MG63 (cell line): ENCODE measurements around the gene TWIST2. TPM values are rescaled to one million over a fixed set of nuclear protein-coding genes. Genes with fewer than 3 reads are reported as not detected.
A peak's percentile ranks its signal among the peaks of the same experiment; 100 is the strongest.

ENCODE experiments used
- DNase-seq: peaks from one replicate; pipeline ENCODE4 v3.0.0-alpha.2; 2020
- H3K27me3 ChIP-seq: fragments of 250-450 bp; sonication (Bioruptor Pico); 2 replicates; pipeline ENCODE4 v1.5.1; 2020; ENCODE audit warnings: mild to moderate bottlenecking, moderate library complexity
- H3K36me3 ChIP-seq: fragments of 250-450 bp; sonication (Bioruptor Pico); 2 replicates; pipeline ENCODE4 v1.5.1; 2020; ENCODE audit warnings: mild to moderate bottlenecking, moderate library complexity
- H3K4me3 ChIP-seq: fragments of 250-450 bp; sonication (Bioruptor Pico); 2 replicates; pipeline ENCODE4 v1.5.1; 2020; ENCODE audit warnings: mild to moderate bottlenecking, moderate library complexity
- H3K9me3 ChIP-seq: fragments of 250-450 bp; sonication (Bioruptor Pico); 2 replicates; pipeline ENCODE4 v1.5.1; 2020; ENCODE audit warnings: mild to moderate bottlenecking, moderate library complexity
- total RNA-seq: library from RNA; depleted of rRNA; stranded (reverse); fragments of >200 nt; shearing (Covaris generic); gene quantifications from 2 replicates; pipeline ENCODE4 v1.2.3, GENCODE V29; 2014; ENCODE audit warnings: low replicate concordance; rRNA removed

Gene TWIST2
- 40.5 and 66.9 TPM in 2 replicates for total RNA-seq

- H3K36me3 ChIP-seq = peaks cover 17% of the 10 kb centered on the region
- H3K9me3 ChIP-seq = no peaks in the 10 kb centered on the region
- peak within 1 kb of the TSS; percentile 85 for H3K4me3 ChIP-seq
- DNase-seq = peak; percentile 94
- H3K27me3 ChIP-seq = no peaks in the 10 kb centered on the region
Measured at GRCh38 chr2:238847841-238848690, at the start of gene TWIST2. Gene TWIST2, plus strand, starts transcription at chr2:238848085. Its CDS starts 131 bp downstream, at chr2:238848216.

DNA sequence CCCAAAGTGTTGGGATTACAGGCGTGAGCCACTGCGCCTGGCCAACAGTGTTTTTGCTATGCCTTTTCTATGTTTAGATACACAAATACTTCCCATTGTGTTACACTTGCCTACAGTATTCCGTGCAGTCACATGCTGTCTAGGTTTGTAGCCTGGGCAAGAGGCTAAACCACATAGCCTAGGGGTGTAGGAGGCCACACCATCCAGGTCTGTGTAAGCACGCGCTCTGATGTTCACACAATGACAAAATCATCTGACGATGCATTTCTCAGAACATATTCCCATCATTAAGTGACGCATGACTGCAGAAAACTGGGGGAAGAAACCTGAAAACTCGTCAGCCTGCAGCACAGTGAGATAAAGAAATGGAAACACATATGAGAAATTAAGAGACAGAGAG, 46.1 kb upstream of the TWIST2 start:
- H3K9me3 ChIP-seq = no peaks in the 10 kb centered on the region
- no peak overlapping the region for H3K4me3 ChIP-seq
- DNase-seq = no peak
- no peaks in the 10 kb centered on the region for H3K36me3 ChIP-seq
- H3K27me3 ChIP-seq = peaks cover 3% of the 10 kb centered on the region; the same call in 1 of the 2 replicates

- H3K36me3 ChIP-seq = no peaks in the 10 kb centered on the region
- no peak overlapping the region for H3K4me3 ChIP-seq
- peaks cover 3% of the 10 kb centered on the region; the same call in 1 of the 2 replicates for H3K27me3 ChIP-seq
- no peaks in the 10 kb centered on the region for H3K9me3 ChIP-seq
- no peak for DNase-seq
Measured at GRCh38 chr2:238802957-238803356, 44.9 kb upstream of the TWIST2 start.

DNA sequence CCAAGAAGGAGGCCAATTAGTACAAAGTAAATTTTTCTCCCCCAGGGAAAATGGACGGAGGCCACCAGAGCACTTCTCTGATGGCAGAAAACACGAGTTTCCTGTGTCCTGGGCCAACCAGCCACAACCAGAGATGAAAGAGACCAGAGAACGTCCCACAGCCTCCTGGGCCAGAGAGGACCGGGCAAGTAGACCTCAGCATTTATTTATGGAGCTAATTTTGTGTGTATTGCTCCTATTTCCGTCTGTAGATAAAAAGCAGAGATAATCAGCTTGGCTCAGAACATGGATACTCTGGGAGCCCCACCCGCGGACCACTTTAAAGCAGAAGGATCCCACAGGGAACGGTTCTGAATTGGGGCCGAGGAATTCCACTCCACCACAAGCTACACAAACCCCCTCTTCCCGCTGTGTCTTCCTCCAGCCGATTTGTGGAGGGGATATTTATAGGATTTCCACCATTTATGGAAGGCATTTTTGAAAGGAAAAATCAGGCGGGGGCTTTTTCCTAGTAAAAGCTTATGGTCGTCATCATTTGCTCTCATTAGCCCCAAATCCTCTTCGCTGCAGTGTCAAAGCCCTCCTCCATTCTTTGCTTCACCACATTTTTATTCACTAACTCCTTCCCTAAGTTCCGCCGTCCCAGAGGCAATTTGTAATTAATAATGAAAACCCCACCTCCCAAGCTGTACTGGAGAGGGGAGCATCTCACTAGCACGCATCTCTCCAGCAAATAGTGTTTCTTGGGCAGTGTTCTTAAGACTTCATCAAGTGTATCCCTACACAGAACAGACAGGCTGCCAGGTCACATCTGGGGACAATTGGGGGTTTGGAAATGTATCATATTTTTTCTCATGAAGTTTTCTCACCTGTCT, 43.7 kb upstream of the TWIST2 start:
- Histone ChIP-seq H3K9me3 (peaks cover 12% of the 10 kb centered on the region), H3K4me3 (no peak overlapping the region), H3K27me3 (peaks cover 3% of the 10 kb centered on the region; the same call in 1 of the 2 replicates), H3K36me3 (no peaks in the 10 kb centered on the region)
- no peak for DNase-seq

DNA sequence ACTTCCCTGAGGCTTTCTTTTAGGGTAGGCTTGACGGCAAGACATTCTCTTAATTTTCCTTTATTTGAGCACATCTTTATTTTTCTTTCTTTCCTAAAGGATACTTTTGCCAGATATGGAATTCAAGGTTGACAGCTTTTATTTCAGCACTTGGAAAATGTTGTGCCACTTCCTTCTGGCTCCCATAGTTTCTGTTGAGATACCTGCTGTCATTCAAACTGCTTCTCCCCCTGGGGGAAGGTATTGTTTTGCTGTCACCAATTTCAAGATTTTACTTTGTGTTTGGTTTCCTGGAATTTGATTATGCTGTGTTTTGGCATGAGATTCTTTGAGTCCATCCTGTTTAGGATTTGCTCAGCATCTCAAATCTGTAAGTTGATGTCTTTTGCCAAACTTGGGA, 39.1 kb upstream of the TWIST2 start:
- Histone ChIP-seq H3K27me3 (peaks cover 3% of the 10 kb centered on the region; the same call in 1 of the 2 replicates), H3K36me3 (no peaks in the 10 kb centered on the region), H3K4me3 (no peak overlapping the region), H3K9me3 (peaks cover 15% of the 10 kb centered on the region)
- DNase-seq = no peak

DNA sequence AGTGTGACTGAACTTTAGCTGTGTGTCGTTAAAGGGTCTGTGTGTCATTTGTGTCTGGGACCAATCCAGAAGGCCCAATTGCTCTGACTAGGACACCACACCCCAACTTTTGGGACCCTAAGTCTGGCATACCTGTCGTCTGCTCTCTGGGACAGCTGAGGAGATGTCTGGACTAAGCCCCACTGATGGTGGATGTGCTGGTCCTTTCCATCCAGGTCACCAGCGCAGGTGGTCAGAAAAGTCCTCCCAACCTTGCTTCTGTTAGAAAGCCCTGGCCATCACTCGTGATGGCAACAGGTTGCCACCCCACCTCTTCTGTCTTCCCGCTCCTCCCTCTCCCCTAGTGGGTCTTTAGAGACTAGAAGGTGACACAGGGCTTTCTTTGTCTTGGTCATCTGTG, 37.6 kb upstream of the TWIST2 start:
- Histone ChIP-seq H3K36me3 (no peaks in the 10 kb centered on the region), H3K9me3 (peaks cover 15% of the 10 kb centered on the region), H3K27me3 (peaks cover 2% of the 10 kb centered on the region; the same call in 1 of the 2 replicates), H3K4me3 (no peak overlapping the region)
- DNase-seq = no peak

DNA sequence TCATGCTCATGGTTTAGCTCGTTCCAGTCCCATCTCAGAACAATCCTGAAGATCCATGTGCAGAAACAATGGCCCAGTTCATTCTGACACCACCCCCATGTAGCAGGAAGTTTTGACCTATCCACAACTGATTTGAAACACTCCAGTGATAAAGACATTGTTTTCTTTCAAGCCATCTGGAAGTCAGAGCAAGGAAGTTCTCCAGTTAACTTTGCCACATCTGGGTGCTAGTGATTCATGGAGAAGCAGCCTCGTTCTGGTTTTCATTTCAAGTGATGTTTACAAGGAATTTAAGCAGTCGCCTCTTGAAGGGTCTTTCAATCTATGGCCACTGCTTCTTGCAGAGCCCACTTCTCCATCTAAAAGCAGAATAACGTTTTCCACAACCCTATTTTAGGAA, 36.6 kb upstream of the TWIST2 start:
- no peak overlapping the region for H3K4me3 ChIP-seq
- H3K9me3 ChIP-seq = peaks cover 15% of the 10 kb centered on the region
- no peaks in the 10 kb centered on the region for H3K36me3 ChIP-seq
- DNase-seq = no peak
- no peaks in the 10 kb centered on the region for H3K27me3 ChIP-seq

- Histone ChIP-seq H3K27me3 (no peaks in the 10 kb centered on the region), H3K4me3 (no peak overlapping the region), H3K9me3 (peaks cover 15% of the 10 kb centered on the region), H3K36me3 (no peaks in the 10 kb centered on the region)
- DNase-seq = no peak
Measured at GRCh38 chr2:238811759-238812158, 36.1 kb upstream of the TWIST2 start.

DNA sequence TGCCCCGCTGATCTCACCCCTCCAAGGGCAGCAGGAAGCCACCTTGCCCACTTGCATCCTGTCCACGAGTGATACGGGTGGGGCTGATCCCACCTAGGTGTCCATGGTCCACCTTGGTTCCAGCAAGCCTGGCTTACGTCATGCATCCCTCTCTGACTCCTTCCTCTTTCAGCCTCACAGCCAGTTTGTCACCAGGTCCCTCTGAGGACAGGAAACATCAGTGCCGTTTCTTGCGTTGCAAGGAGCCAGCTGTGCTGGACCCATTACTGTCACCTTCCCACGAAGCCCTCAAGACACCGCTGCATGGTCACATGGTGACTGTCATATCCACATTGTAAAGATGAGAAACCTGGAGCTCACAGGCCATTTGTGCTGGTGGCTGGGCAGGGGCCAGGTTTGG, 34.8 kb upstream of the TWIST2 start:
- Histone ChIP-seq H3K36me3 (no peaks in the 10 kb centered on the region), H3K27me3 (no peaks in the 10 kb centered on the region), H3K4me3 (no peak overlapping the region), H3K9me3 (peaks cover 14% of the 10 kb centered on the region)
- no peak for DNase-seq

- Histone ChIP-seq H3K4me3 (no peak overlapping the region), H3K9me3 (no peaks in the 10 kb centered on the region), H3K36me3 (no peaks in the 10 kb centered on the region), H3K27me3 (no peaks in the 10 kb centered on the region)
- no peak for DNase-seq
Measured at GRCh38 chr2:238814815-238815214, 33.1 kb upstream of the TWIST2 start.

GRCh38 chr2:238816291-238816690, 31.6 kb upstream of the TWIST2 start:
- Histone ChIP-seq H3K9me3 (no peaks in the 10 kb centered on the region), H3K36me3 (no peaks in the 10 kb centered on the region), H3K27me3 (no peaks in the 10 kb centered on the region), H3K4me3 (no peak overlapping the region)
- no peak for DNase-seq

DNA sequence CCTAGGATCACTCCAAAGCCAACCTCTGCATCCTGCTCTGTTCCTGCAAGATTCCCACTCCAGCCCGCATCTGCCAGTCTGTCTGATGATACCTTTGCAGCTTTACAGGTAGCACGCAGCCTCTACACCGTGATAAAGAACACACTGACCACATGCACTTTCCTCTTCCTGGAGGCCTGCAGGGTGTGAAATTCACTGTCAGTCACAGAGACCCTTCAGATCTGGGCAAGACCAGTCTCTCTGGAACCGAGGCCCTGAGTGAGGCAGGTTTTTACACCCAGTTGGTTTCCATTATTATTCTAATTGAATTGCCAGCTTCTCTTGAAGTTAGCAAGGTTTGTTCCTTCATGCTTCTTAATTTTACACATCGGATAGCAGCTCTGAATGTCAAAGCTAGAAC, 30.5 kb upstream of the TWIST2 start:
- Histone ChIP-seq H3K27me3 (no peaks in the 10 kb centered on the region), H3K36me3 (no peaks in the 10 kb centered on the region), H3K4me3 (no peak overlapping the region), H3K9me3 (no peaks in the 10 kb centered on the region)
- no peak for DNase-seq

DNA sequence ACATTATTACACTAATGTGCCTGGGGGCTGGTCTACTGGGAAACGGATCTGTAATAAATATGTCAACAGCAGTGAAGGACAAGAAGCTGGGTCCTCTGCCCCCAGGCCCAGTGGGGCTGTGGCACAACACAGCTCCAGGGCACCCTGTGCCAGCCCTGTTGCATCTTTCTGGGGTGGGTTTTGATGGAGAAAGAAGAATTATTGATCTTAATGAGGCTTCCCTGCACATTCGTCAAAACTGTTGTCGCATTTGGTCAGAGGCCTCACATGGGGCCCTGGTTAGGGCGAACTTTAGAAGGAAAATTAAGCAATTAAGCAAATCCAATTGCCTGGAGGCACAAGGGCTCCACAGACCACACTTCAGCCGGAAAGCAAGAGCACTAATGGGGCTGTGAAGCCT, 30.0 kb upstream of the TWIST2 start:
- H3K4me3 ChIP-seq = no peak overlapping the region
- DNase-seq = no peak
- H3K36me3 ChIP-seq = no peaks in the 10 kb centered on the region
- no peaks in the 10 kb centered on the region for H3K9me3 ChIP-seq
- H3K27me3 ChIP-seq = no peaks in the 10 kb centered on the region

GRCh38 chr2:238818561-238818960, 29.3 kb upstream of the TWIST2 start:
- H3K4me3 ChIP-seq = no peak overlapping the region
- DNase-seq = no peak
- no peaks in the 10 kb centered on the region for H3K27me3 ChIP-seq
- no peaks in the 10 kb centered on the region for H3K36me3 ChIP-seq
- H3K9me3 ChIP-seq = peaks cover 3% of the 10 kb centered on the region; the same call in 1 of the 2 replicates

DNA sequence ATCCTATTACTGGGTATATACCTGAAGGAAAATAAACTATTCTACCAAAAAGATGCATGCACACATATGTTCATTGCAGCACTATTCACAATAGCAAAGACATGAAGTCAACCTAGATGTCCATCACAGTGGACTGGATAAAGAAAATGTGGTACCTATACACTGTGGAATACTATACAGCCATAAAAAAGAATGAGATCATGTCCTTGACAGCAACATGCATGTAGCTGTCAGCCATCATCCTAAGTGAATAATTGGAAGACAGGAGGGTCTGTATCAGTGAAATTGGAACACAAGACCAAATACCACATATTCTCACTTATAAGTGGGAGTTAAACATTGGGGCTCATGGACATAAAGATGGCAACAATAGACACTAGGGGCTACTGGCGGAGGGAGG, 27.7 kb upstream of the TWIST2 start:
- Histone ChIP-seq H3K4me3 (no peak overlapping the region), H3K36me3 (no peaks in the 10 kb centered on the region), H3K9me3 (peaks cover 15% of the 10 kb centered on the region), H3K27me3 (no peaks in the 10 kb centered on the region)
- no peak for DNase-seq

- Histone ChIP-seq H3K27me3 (no peaks in the 10 kb centered on the region), H3K9me3 (peaks cover 15% of the 10 kb centered on the region), H3K36me3 (no peaks in the 10 kb centered on the region), H3K4me3 (no peak overlapping the region)
- no peak for DNase-seq
Measured at GRCh38 chr2:238820916-238821315, 27.0 kb upstream of the TWIST2 start.

DNA sequence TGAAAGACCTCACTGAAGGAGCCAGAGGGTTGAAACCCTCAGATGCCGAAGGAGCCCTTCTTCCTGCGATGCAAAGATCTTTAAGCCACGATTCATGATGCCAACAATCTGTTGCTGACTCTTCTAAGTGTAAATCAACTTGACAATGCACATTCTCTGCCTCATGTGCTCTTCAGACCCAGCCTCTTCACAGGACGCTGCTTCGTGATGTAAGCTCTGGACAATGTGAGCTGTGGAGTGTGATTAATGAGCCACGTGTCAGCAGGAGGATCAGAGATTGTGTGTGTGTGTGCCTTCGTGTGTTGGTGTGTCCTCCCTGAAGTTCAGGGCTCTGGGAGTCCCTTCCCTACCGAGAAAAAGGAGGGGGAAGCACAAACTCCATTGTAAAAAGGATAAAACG, 26.5 kb upstream of the TWIST2 start:
- H3K36me3 ChIP-seq = no peaks in the 10 kb centered on the region
- no peaks in the 10 kb centered on the region for H3K27me3 ChIP-seq
- no peak overlapping the region for H3K4me3 ChIP-seq
- DNase-seq = no peak
- peaks cover 15% of the 10 kb centered on the region for H3K9me3 ChIP-seq
